ENCODE results near the gene TRIM66.

Gene TRIM66

GRCh38 chr11:8614497-8614896 is 68.0 kb downstream of the TRIM66 start:
- no peak overlapping the region for H3K18ac ChIP-seq (ENCODE audit: low read length)
- H3K23ac ChIP-seq (ENCODE audit: low read length), result no peak overlapping the region
- no peak overlapping the region for H3K4me3 ChIP-seq (ENCODE audit: low read length)
- H3K4me1 ChIP-seq (ENCODE audit: control insufficient read depth, low read depth, low read length), result no peaks in the 10 kb centered on the region
- H3K36me3 ChIP-seq (ENCODE audit: control insufficient read depth, insufficient read depth, low read length), result no peaks in the 10 kb centered on the region
- H2BK5ac ChIP-seq (ENCODE audit: low read length), result no peak overlapping the region
- WGBS (ENCODE audit: extremely low coverage, insufficient coverage, low lambda C conversion rate), result no CpG with 5 or more reads among the region's 4 CpGs
- H4K8ac ChIP-seq (ENCODE audit: low read depth, low read length), result no peak overlapping the region
- H3K4me2 ChIP-seq (ENCODE audit: low read length), result no peak overlapping the region
- no peak overlapping the region for H2BK15ac ChIP-seq (replicated peaks; ENCODE audit: low read depth)
- no peak overlapping the region for H3K56ac ChIP-seq (ENCODE audit: low read length)
- no peak overlapping the region for H3K27ac ChIP-seq (ENCODE audit: low read depth, low read length)
- no peak overlapping the region for H3K9ac ChIP-seq (ENCODE audit: low read length)
- no peak for DNase-seq
- H4K5ac ChIP-seq (ENCODE audit: low read length), result no peak overlapping the region
- no peak overlapping the region for H2AK5ac ChIP-seq (ENCODE audit: low read length)
- no peaks in the 10 kb centered on the region for H3K27me3 ChIP-seq (ENCODE audit: insufficient read depth, low read length, poor library complexity)
- H3K79me2 ChIP-seq (ENCODE audit: control insufficient read depth, insufficient read depth, low read length), result no peaks in the 10 kb centered on the region
- H3K4ac ChIP-seq (ENCODE audit: low read depth, low read length), result no peak overlapping the region
- no peaks in the 10 kb centered on the region for H3K79me1 ChIP-seq (ENCODE audit: low read length)
- no peak overlapping the region for H2BK120ac ChIP-seq (ENCODE audit: low read depth, low read length)

GRCh38 chr11:8613036-8613435 is 69.4 kb downstream of the TRIM66 start:
- H3K27me3 ChIP-seq (ENCODE audit: insufficient read depth, low read length, poor library complexity), result no peaks in the 10 kb centered on the region
- H2BK15ac ChIP-seq (replicated peaks; ENCODE audit: low read depth), result no peak overlapping the region
- no peak overlapping the region for H4K8ac ChIP-seq (ENCODE audit: low read depth, low read length)
- no peak overlapping the region for H3K4ac ChIP-seq (ENCODE audit: low read depth, low read length)
- no peak overlapping the region for H2BK120ac ChIP-seq (ENCODE audit: low read depth, low read length)
- H2BK5ac ChIP-seq (ENCODE audit: low read length), result no peak overlapping the region
- H3K4me2 ChIP-seq (ENCODE audit: low read length), result no peak overlapping the region
- H2AK5ac ChIP-seq (ENCODE audit: low read length), result no peak overlapping the region
- H3K79me2 ChIP-seq (ENCODE audit: control insufficient read depth, insufficient read depth, low read length), result no peaks in the 10 kb centered on the region
- no peak overlapping the region for H3K56ac ChIP-seq (ENCODE audit: low read length)
- H4K5ac ChIP-seq (ENCODE audit: low read length), result no peak overlapping the region
- no peaks in the 10 kb centered on the region for H3K4me1 ChIP-seq (ENCODE audit: control insufficient read depth, low read depth, low read length)
- no CpG with 5 or more reads among the region's 1 CpG for WGBS (ENCODE audit: extremely low coverage, insufficient coverage, low lambda C conversion rate)
- no peak overlapping the region for H3K23ac ChIP-seq (ENCODE audit: low read length)
- H3K36me3 ChIP-seq (ENCODE audit: control insufficient read depth, insufficient read depth, low read length), result no peaks in the 10 kb centered on the region
- DNase-seq, result no peak
- no peak overlapping the region for H3K18ac ChIP-seq (ENCODE audit: low read length)
- no peak overlapping the region for H3K4me3 ChIP-seq (ENCODE audit: low read length)
- no peak overlapping the region for H3K27ac ChIP-seq (ENCODE audit: low read depth, low read length)
- no peak overlapping the region for H3K9ac ChIP-seq (ENCODE audit: low read length)
- H3K79me1 ChIP-seq (ENCODE audit: low read length), result no peaks in the 10 kb centered on the region

- no peaks in the 10 kb centered on the region for H3K79me2 ChIP-seq (ENCODE audit: control insufficient read depth, insufficient read depth, low read length)
- H2BK15ac ChIP-seq (replicated peaks; ENCODE audit: low read depth), result no peak overlapping the region
- no peaks in the 10 kb centered on the region for H3K79me1 ChIP-seq (ENCODE audit: low read length)
- no peak overlapping the region for H3K4me3 ChIP-seq (ENCODE audit: low read length)
- no peak overlapping the region for H3K27ac ChIP-seq (ENCODE audit: low read depth, low read length)
- H3K4ac ChIP-seq (ENCODE audit: low read depth, low read length), result no peak overlapping the region
- H4K8ac ChIP-seq (ENCODE audit: low read depth, low read length), result no peak overlapping the region
- no peaks in the 10 kb centered on the region for H3K27me3 ChIP-seq (ENCODE audit: insufficient read depth, low read length, poor library complexity)
- no peak overlapping the region for H2BK120ac ChIP-seq (ENCODE audit: low read depth, low read length)
- H3K4me2 ChIP-seq (ENCODE audit: low read length), result no peak overlapping the region
- H3K18ac ChIP-seq (ENCODE audit: low read length), result no peak overlapping the region
- H2AK5ac ChIP-seq (ENCODE audit: low read length), result no peak overlapping the region
- H3K9ac ChIP-seq (ENCODE audit: low read length), result no peak overlapping the region
- H2BK5ac ChIP-seq (ENCODE audit: low read length), result no peak overlapping the region
- H3K23ac ChIP-seq (ENCODE audit: low read length), result no peak overlapping the region
- H3K56ac ChIP-seq (ENCODE audit: low read length), result no peak overlapping the region
- no peaks in the 10 kb centered on the region for H3K36me3 ChIP-seq (ENCODE audit: control insufficient read depth, insufficient read depth, low read length)
- DNase-seq, result no peak
- no CpG with 5 or more reads among the region's 5 CpGs for WGBS (ENCODE audit: extremely low coverage, insufficient coverage, low lambda C conversion rate)
- H4K5ac ChIP-seq (ENCODE audit: low read length), result no peak overlapping the region
- H3K4me1 ChIP-seq (ENCODE audit: control insufficient read depth, low read depth, low read length), result no peaks in the 10 kb centered on the region
These were observed 69.9 kb downstream of the TRIM66 start for GRCh38 chr11:8612522-8612921.

- no peak overlapping the region for H3K56ac ChIP-seq (ENCODE audit: low read length)
- WGBS (ENCODE audit: extremely low coverage, insufficient coverage, low lambda C conversion rate), result no CpG with 5 or more reads among the region's 7 CpGs
- no peak overlapping the region for H2AK5ac ChIP-seq (ENCODE audit: low read length)
- no peaks in the 10 kb centered on the region for H3K36me3 ChIP-seq (ENCODE audit: control insufficient read depth, insufficient read depth, low read length)
- no peak overlapping the region for H3K4ac ChIP-seq (ENCODE audit: low read depth, low read length)
- H2BK5ac ChIP-seq (ENCODE audit: low read length), result no peak overlapping the region
- H3K4me2 ChIP-seq (ENCODE audit: low read length), result no peak overlapping the region
- no peak overlapping the region for H2BK15ac ChIP-seq (replicated peaks; ENCODE audit: low read depth)
- no peak overlapping the region for H3K23ac ChIP-seq (ENCODE audit: low read length)
- no peaks in the 10 kb centered on the region for H3K79me2 ChIP-seq (ENCODE audit: control insufficient read depth, insufficient read depth, low read length)
- H3K9ac ChIP-seq (ENCODE audit: low read length), result no peak overlapping the region
- no peak overlapping the region for H4K5ac ChIP-seq (ENCODE audit: low read length)
- H3K27me3 ChIP-seq (ENCODE audit: insufficient read depth, low read length, poor library complexity), result no peaks in the 10 kb centered on the region
- no peak overlapping the region for H3K27ac ChIP-seq (ENCODE audit: low read depth, low read length)
- H4K8ac ChIP-seq (ENCODE audit: low read depth, low read length), result no peak overlapping the region
- H3K18ac ChIP-seq (ENCODE audit: low read length), result no peak overlapping the region
- no peak overlapping the region for H3K4me3 ChIP-seq (ENCODE audit: low read length)
- H3K79me1 ChIP-seq (ENCODE audit: low read length), result no peaks in the 10 kb centered on the region
- DNase-seq, result peak; percentile 65
- H3K4me1 ChIP-seq (ENCODE audit: control insufficient read depth, low read depth, low read length), result no peaks in the 10 kb centered on the region
- no peak overlapping the region for H2BK120ac ChIP-seq (ENCODE audit: low read depth, low read length)
These were observed 71.8 kb downstream of the TRIM66 start for GRCh38 chr11:8610532-8611116.

- H3K9ac ChIP-seq (ENCODE audit: low read length), result no peak overlapping the region
- H3K79me1 ChIP-seq (ENCODE audit: low read length), result no peaks in the 10 kb centered on the region
- no peak overlapping the region for H2BK120ac ChIP-seq (ENCODE audit: low read depth, low read length)
- no peak overlapping the region for H2AK5ac ChIP-seq (ENCODE audit: low read length)
- H3K36me3 ChIP-seq (ENCODE audit: control insufficient read depth, insufficient read depth, low read length), result no peaks in the 10 kb centered on the region
- no peaks in the 10 kb centered on the region for H3K4me1 ChIP-seq (ENCODE audit: control insufficient read depth, low read depth, low read length)
- H3K4me2 ChIP-seq (ENCODE audit: low read length), result no peak overlapping the region
- H2BK15ac ChIP-seq (replicated peaks; ENCODE audit: low read depth), result no peak overlapping the region
- no peaks in the 10 kb centered on the region for H3K79me2 ChIP-seq (ENCODE audit: control insufficient read depth, insufficient read depth, low read length)
- no peak overlapping the region for H3K18ac ChIP-seq (ENCODE audit: low read length)
- no peak for DNase-seq
- no peak overlapping the region for H3K56ac ChIP-seq (ENCODE audit: low read length)
- H3K27me3 ChIP-seq (ENCODE audit: insufficient read depth, low read length, poor library complexity), result no peaks in the 10 kb centered on the region
- no peak overlapping the region for H3K4me3 ChIP-seq (ENCODE audit: low read length)
- H2BK5ac ChIP-seq (ENCODE audit: low read length), result no peak overlapping the region
- H4K5ac ChIP-seq (ENCODE audit: low read length), result no peak overlapping the region
- H3K4ac ChIP-seq (ENCODE audit: low read depth, low read length), result no peak overlapping the region
- WGBS (ENCODE audit: extremely low coverage, insufficient coverage, low lambda C conversion rate), result no CpG with 5 or more reads among the region's 1 CpG
- no peak overlapping the region for H3K27ac ChIP-seq (ENCODE audit: low read depth, low read length)
- no peak overlapping the region for H4K8ac ChIP-seq (ENCODE audit: low read depth, low read length)
- no peak overlapping the region for H3K23ac ChIP-seq (ENCODE audit: low read length)
These were observed 73.8 kb downstream of the TRIM66 start for GRCh38 chr11:8608652-8609051.

- H3K23ac ChIP-seq (ENCODE audit: low read length), result no peak overlapping the region
- no CpG with 5 or more reads among the region's 1 CpG for WGBS (ENCODE audit: extremely low coverage, insufficient coverage, low lambda C conversion rate)
- no peak overlapping the region for H3K56ac ChIP-seq (ENCODE audit: low read length)
- no peak overlapping the region for H4K5ac ChIP-seq (ENCODE audit: low read length)
- H3K27ac ChIP-seq (ENCODE audit: low read depth, low read length), result no peak overlapping the region
- no peaks in the 10 kb centered on the region for H3K79me1 ChIP-seq (ENCODE audit: low read length)
- no peak overlapping the region for H3K4ac ChIP-seq (ENCODE audit: low read depth, low read length)
- no peak overlapping the region for H2BK120ac ChIP-seq (ENCODE audit: low read depth, low read length)
- no peak for DNase-seq
- no peak overlapping the region for H3K18ac ChIP-seq (ENCODE audit: low read length)
- no peaks in the 10 kb centered on the region for H3K79me2 ChIP-seq (ENCODE audit: control insufficient read depth, insufficient read depth, low read length)
- no peaks in the 10 kb centered on the region for H3K4me1 ChIP-seq (ENCODE audit: control insufficient read depth, low read depth, low read length)
- no peak overlapping the region for H3K9ac ChIP-seq (ENCODE audit: low read length)
- H2BK15ac ChIP-seq (replicated peaks; ENCODE audit: low read depth), result no peak overlapping the region
- no peak overlapping the region for H3K4me2 ChIP-seq (ENCODE audit: low read length)
- H2BK5ac ChIP-seq (ENCODE audit: low read length), result no peak overlapping the region
- no peak overlapping the region for H2AK5ac ChIP-seq (ENCODE audit: low read length)
- no peak overlapping the region for H3K4me3 ChIP-seq (ENCODE audit: low read length)
- no peaks in the 10 kb centered on the region for H3K27me3 ChIP-seq (ENCODE audit: insufficient read depth, low read length, poor library complexity)
- no peak overlapping the region for H4K8ac ChIP-seq (ENCODE audit: low read depth, low read length)
- H3K36me3 ChIP-seq (ENCODE audit: control insufficient read depth, insufficient read depth, low read length), result no peaks in the 10 kb centered on the region
These were observed 76.4 kb downstream of the TRIM66 start for GRCh38 chr11:8605971-8606563.
